Caco-2 (cell line): ENCODE data around the gene SNAP47. TPM values are rescaled to one million over a fixed set of nuclear protein-coding genes. Genes with fewer than 3 reads are reported as not detected.

ENCODE experiments used
- BruUV-seq: library from RNA; stranded (reverse); fragments of 400-500 nt; replicated peaks from 2 replicates; lab custom pipeline; 2021; lab: Mats Ljungman, UMichigan
- CTCF ChIA-PET: fragments of 300-600 bp; sonication (Branson Sonifier 250); formaldehyde crosslinking; loops from one replicate; lab custom pipeline; 2022; ENCODE audit warnings: antibody characterized with exemption; lab: Charles Lee
- POLR2A ChIA-PET: fragments of 300-600 bp; sonication (Branson Sonifier 250); formaldehyde crosslinking; loops from one replicate; lab custom pipeline; 2022; ENCODE audit warnings: antibody characterized with exemption; lab: Charles Lee
- DNase-seq, 2 experiments: peaks; one replicate each; pipeline versions ENCODE4 v3.0.0 to v3.0.0-alpha.2; 2020 to 2022
- H3K27me3 ChIP-seq: replicated peaks from 2 replicates; pipeline ENCODE4 v1.6.0; 2011; ENCODE audit warnings: low read length; ENCODE audit not compliant: control insufficient read depth, insufficient read depth
- H3K36me3 ChIP-seq: 2 replicates; pipeline ENCODE4 v1.5.1; 2011; ENCODE audit warnings: low read length; ENCODE audit not compliant: control insufficient read depth, insufficient read depth
- H3K4me1 ChIP-seq: fragments of 250-450 bp; sonication (Bioruptor Pico); 2 replicates; pipeline ENCODE4 v1.5.1; 2020; ENCODE audit warnings: mild to moderate bottlenecking
- H3K4me3 ChIP-seq: 2 replicates; pipeline ENCODE4 v1.5.1; 2011; ENCODE audit warnings: low read depth, mild to moderate bottlenecking, control low read depth, low read length
- H3K9me3 ChIP-seq: fragments of 250-450 bp; sonication (Bioruptor Pico); 2 replicates; pipeline ENCODE4 v1.5.1; 2020; ENCODE audit warnings: mild to moderate bottlenecking, moderate library complexity
- H3K27ac Mint-ChIP-seq: one replicate; pipeline ENCODE4 v1.8.0; 2022; ENCODE audit warnings: mixed read lengths; ENCODE audit not compliant: unreplicated experiment
- H3K27me3 Mint-ChIP-seq: one replicate; pipeline ENCODE4 v1.8.0; 2022; ENCODE audit warnings: mixed read lengths; ENCODE audit not compliant: insufficient read depth, unreplicated experiment
- H3K36me3 Mint-ChIP-seq: one replicate; pipeline ENCODE4 v1.8.0; 2022; ENCODE audit warnings: mild to moderate bottlenecking, mixed read lengths; ENCODE audit not compliant: insufficient read depth, unreplicated experiment
- H3K4me1 Mint-ChIP-seq: one replicate; pipeline ENCODE4 v1.8.0; 2022; ENCODE audit warnings: low read depth, mixed read lengths; ENCODE audit not compliant: unreplicated experiment
- H3K4me3 Mint-ChIP-seq: one replicate; pipeline ENCODE4 v1.8.0; 2022; ENCODE audit warnings: mild to moderate bottlenecking, moderate library complexity, mixed read lengths; ENCODE audit not compliant: unreplicated experiment
- H3K9me3 Mint-ChIP-seq: one replicate; pipeline ENCODE4 v1.8.0; 2022; ENCODE audit warnings: mixed read lengths; ENCODE audit not compliant: unreplicated experiment
- intact Hi-C: fragments of 100-400 bp; cut with micrococcal nuclease; formaldehyde crosslinking; loops from one replicate; pipeline ENCODE4 v1.10.0; 2022; ENCODE audit not compliant: unreplicated experiment
- total RNA-seq: library from RNA; stranded (reverse); gene quantifications from 2 replicates; pipeline ENCODE4 v1.2.3, GENCODE V29; 2022
- TF ChIP-seq, protein P1 (sequence below), 2 experiments: fragments of 200-600 bp in 1 of 2; IDR thresholded peaks; 1 replicate in 1 of 2; 2 replicates in 1 of 2; pipeline versions ENCODE4 v1.5.1 to v1.8.0; 2011 to 2022; ENCODE audit warnings: antibody characterized with exemption in 1 of 2, control low read depth in 1 of 2, inconsistent platforms in 1 of 2, low read depth in 1 of 2, low read length in 1 of 2, mild to moderate bottlenecking in 1 of 2, moderate library complexity in 1 of 2; ENCODE audit not compliant: insufficient read depth in 1 of 2, severe bottlenecking in 1 of 2, unreplicated experiment in 1 of 2

Gene SNAP47
- total RNA-seq, 1 experiment from 2014 or later: 29.1 TPM

DNA sequence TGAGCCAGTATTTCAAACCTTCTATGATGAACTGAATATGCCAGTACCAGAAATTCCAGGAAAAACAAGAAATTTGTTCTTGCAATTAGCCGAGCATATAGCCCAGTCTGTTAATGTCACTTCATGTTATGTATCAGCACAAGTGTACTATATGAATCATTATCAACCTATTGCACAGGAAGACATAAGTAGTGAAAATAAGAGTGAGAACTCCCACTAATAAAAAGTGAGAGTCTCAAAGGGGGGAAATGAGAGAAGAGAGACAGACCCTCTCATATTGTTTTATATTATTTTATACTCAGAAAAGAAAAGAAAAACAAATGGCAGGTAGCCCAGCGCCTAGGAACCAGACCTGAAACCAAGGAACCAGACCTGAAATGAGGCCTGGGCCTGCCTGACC lies 16.3 kb upstream of the SNAP47 start:
- TF ChIP-seq, protein P1, sequence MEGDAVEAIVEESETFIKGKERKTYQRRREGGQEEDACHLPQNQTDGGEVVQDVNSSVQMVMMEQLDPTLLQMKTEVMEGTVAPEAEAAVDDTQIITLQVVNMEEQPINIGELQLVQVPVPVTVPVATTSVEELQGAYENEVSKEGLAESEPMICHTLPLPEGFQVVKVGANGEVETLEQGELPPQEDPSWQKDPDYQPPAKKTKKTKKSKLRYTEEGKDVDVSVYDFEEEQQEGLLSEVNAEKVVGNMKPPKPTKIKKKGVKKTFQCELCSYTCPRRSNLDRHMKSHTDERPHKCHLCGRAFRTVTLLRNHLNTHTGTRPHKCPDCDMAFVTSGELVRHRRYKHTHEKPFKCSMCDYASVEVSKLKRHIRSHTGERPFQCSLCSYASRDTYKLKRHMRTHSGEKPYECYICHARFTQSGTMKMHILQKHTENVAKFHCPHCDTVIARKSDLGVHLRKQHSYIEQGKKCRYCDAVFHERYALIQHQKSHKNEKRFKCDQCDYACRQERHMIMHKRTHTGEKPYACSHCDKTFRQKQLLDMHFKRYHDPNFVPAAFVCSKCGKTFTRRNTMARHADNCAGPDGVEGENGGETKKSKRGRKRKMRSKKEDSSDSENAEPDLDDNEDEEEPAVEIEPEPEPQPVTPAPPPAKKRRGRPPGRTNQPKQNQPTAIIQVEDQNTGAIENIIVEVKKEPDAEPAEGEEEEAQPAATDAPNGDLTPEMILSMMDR (IDR thresholded peaks at IDR 0.05; ENCODE audit: insufficient read depth in 1 of 2, low read depth in 1 of 2, low read length in 1 of 2, severe bottlenecking in 1 of 2, unreplicated experiment in 1 of 2): no peak
- Histone ChIP-seq H3K27me3 (no peaks in the 10 kb centered on the region), H3K4me1 (no peaks in the 10 kb centered on the region), H3K9me3 (peaks cover 23% of the 10 kb centered on the region), H3K4me3 (no peak overlapping the region), H3K36me3 (no peaks in the 10 kb centered on the region)
- CTCF ChIA-PET: no interaction called here
- Mint-ChIP-seq H3K27me3 (no peaks in the 10 kb centered on the region), H3K36me3 (peaks cover 5% of the 10 kb centered on the region), H3K27ac (no peak overlapping the region), H3K4me1 (no peaks in the 10 kb centered on the region), H3K9me3 (peaks cover 77% of the 10 kb centered on the region), H3K4me3 (no peak overlapping the region)
- intact Hi-C loops: no loop called here
- BruUV-seq: no TSS peak
- POLR2A ChIA-PET: no interaction called here
- no peak for DNase-seq

DNA sequence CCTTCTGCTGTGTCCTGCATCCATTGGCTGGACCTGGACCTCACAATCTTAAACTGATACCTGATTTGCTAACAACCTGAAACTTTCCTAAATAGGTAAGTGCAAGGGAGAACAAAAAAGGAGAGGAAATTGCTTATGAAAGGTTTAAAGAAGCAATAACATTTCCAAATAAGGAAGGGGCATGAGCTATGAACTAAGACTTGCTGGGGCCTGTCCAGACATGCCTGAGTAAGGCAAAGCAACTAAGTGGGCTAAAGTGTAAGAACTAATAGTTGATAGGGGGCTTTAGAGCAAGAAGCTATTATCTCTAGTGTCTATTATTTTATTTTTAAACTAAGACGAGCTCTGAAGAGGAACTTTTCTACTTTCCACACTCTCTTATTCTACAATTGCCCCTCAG lies 11.8 kb upstream of the SNAP47 start:
- intact Hi-C loops: loop anchor here (10.0 kb wide), 1 partner anchor 239 kb away; no protein-coding TSS in a partner anchor
- Mint-ChIP-seq H3K36me3 (peaks cover 20% of the 10 kb centered on the region), H3K27ac (no peak overlapping the region), H3K4me1 (peaks cover 6% of the 10 kb centered on the region), H3K9me3 (peaks cover 62% of the 10 kb centered on the region), H3K4me3 (no peak overlapping the region), H3K27me3 (no peaks in the 10 kb centered on the region)
- no peaks in the 10 kb centered on the region for H3K36me3 ChIP-seq
- BruUV-seq: no TSS peak
- TF ChIP-seq, protein P1 (IDR thresholded peaks at IDR 0.05; ENCODE audit: insufficient read depth in 1 of 2, low read depth in 1 of 2, low read length in 1 of 2, severe bottlenecking in 1 of 2, unreplicated experiment in 1 of 2): no peak
- no peak overlapping the region for H3K4me3 ChIP-seq
- H3K4me1 ChIP-seq: peaks cover 6% of the 10 kb centered on the region
- DNase-seq: no peak
- H3K9me3 ChIP-seq: peaks cover 27% of the 10 kb centered on the region
- ChIA-PET POLR2A (no interaction called here), CTCF (no interaction called here)
- H3K27me3 ChIP-seq: no peaks in the 10 kb centered on the region

DNA sequence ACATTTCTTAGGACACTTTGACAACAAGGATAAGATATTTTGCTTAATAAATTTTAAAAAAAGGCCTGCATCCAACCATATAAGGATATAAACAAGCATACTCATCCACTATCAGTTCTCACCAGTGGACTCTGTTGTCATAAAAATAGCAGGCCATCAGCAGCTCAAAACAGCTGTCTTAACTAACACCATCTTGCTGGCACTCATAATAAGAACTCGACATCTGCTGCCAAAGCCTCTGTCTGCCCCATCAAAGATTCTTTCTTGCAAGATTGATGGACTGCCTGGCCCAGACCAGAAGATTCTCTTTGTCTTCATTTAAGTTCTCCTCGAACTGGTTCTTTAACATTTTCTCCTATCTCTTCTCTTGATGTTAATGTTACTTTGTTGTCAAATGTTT lies 10.2 kb upstream of the SNAP47 start:
- peaks cover 6% of the 10 kb centered on the region for H3K4me1 Mint-ChIP-seq
- H3K9me3 ChIP-seq: peaks cover 18% of the 10 kb centered on the region; the same call in 1 of the 2 replicates
- no peak for DNase-seq
- TF ChIP-seq, protein P1 (IDR thresholded peaks at IDR 0.05; ENCODE audit: insufficient read depth in 1 of 2, low read depth in 1 of 2, low read length in 1 of 2, severe bottlenecking in 1 of 2, unreplicated experiment in 1 of 2): no peak
- H3K4me1 ChIP-seq: peaks cover 15% of the 10 kb centered on the region
- no TSS peak for BruUV-seq
- H3K9me3 Mint-ChIP-seq: peaks cover 46% of the 10 kb centered on the region
- H3K27me3 Mint-ChIP-seq: no peaks in the 10 kb centered on the region
- H3K36me3 ChIP-seq: no peaks in the 10 kb centered on the region
- H3K27ac Mint-ChIP-seq: no peak overlapping the region
- no peak overlapping the region for H3K4me3 ChIP-seq
- ChIA-PET POLR2A (no interaction called here), CTCF (no interaction called here)
- intact Hi-C loops: loop anchor here (10.0 kb wide), 1 partner anchor 240 kb away; no protein-coding TSS in a partner anchor
- H3K27me3 ChIP-seq: no peaks in the 10 kb centered on the region
- peaks cover 27% of the 10 kb centered on the region for H3K36me3 Mint-ChIP-seq
- no peak overlapping the region for H3K4me3 Mint-ChIP-seq
